ENCODE results near the gene NOC3L.
"Not testable (repeated sequence)": the region's sequence is repeated elsewhere in the genome, so short reads cannot be mapped to it uniquely, and the experiment has no call there.

NOC3L gene, protein sequence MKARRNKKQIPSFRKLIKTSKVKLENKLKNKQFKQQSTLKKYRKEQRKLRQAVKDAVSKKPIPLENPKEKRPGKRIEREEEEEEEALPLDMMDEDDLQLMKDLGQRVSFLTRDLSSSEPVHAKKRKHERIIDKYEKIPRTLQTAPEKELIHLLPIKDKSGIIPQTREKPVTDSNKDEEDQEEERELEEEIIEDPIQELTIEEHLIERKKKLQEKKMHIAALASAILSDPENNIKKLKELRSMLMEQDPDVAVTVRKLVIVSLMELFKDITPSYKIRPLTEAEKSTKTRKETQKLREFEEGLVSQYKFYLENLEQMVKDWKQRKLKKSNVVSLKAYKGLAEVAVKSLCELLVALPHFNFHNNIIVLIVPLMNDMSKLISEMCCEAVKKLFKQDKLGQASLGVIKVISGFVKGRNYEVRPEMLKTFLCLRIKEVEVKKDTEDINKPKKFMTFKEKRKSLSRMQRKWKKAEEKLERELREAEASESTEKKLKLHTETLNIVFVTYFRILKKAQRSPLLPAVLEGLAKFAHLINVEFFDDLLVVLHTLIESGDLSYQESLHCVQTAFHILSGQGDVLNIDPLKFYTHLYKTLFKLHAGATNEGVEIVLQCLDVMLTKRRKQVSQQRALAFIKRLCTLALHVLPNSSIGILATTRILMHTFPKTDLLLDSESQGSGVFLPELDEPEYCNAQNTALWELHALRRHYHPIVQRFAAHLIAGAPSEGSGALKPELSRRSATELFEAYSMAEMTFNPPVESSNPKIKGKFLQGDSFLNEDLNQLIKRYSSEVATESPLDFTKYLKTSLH

DNA sequence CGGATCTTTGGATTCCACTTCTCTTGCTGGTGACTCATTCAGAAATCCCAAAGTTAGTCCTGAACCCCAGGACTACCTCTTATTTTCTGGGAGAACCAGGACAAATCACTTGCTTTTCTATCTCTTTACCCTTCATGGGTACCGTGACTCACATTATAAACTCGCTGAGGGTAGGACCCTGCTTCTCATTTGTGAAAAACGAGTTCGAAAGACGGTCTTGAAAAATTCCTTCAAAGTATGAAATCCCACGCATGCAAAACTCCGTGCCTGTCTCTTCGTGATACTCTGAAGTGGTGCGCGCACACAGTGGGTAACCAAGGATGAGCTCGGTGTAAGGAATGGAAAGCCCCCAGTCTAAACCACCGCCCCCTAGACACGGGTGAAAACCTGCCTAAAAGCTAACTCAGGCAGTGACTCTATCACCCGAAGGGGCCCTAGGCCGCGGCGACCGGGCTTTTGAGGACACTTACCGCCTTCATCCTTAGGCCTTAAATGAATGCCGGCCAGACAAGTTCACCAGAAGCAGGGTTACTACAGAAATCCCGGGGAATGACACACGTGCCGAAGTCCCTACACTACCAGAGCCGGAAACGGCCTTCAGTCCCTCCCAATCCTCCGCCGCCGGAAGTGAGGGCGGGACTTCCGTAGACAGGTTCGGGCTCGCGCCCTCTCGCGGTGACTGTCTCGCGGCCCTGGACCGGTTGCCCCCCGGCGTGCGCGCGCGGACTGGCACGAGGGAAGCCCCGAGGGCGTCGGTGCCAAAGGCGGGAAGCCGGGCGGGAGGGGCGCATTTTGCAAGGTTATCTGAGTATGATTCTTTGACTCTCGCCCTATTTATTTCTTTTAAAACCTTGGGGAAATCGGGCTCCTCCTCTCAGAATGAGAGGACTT is at the start of gene NOC3L:
TSS of gene NOC3L (minus strand) at position 580 of the 891 bp plus-strand sequence. CDS start at position 479, 101 bp downstream.
- DNase-seq = peak; percentile 91

DNA sequence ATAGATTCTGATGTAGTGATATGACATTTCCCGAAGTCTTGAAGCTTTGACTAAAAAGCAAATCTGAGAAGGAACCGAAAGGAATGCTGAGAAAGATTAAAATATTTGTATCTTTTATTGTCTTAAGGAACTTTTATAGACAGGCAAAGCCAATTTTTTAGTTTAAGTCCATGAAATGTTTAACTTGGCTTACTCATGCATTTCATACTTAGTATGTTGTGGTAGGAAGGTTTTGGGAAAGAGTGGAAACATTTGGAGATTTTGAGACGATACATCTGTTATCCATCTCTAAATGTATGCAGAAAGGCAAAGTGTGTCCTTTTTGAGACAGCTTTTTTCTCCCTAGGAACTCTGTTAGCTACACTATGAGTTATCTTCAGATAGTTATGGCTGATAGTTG is 49.7 kb upstream of the NOC3L start:
- no peak for DNase-seq

DNA sequence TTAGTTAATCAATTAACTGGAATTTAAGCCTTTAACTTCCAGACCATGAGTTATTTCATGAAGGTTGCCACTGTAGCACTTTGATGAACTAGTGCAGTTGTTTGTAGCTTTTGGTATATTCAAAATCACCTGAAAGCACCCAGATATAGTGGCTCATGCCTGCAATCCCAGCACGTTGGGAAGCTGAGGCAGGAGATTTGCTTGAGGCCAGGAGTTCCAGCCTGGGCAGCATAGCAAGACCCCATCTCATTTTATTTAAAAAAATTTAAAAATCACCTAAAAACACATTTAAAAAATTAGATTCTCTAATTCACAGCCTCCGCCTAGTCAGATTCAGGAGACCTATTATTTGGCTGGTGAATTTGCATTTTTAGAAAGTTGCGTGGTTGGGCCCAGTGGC is 48.6 kb upstream of the NOC3L start:
- DNase-seq = no peak

DNA sequence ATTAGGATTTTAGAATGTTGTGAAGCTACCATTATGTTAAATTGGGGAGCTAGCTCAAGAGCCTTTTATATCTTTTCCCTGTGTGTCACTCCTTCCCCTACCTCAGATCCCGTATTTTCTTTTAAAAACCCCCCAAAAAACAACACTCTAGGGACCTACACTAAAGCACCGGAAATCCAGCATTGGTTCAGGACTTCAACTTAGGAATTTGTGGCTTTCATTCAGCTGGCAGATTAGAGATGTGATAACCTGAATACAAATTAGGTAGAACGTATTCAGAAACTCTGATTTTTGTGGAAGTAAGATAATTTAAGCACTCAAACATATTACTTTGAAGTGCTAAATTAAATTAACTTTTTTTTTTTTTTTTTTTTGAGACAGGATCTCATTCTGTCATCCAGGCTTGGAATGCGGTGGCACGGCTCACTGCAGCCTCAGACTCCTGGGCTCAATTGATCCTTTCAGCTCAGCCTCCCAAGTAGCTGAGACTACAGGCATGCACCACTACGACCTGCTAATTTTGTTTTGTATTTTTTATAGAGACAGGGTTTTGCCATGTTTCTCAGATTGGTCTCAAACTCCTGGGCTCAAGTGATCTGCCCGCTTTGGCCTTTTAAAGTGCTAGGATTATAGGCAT is 46.4 kb upstream of the NOC3L start:
- DNase-seq = no peak

GRCh38 chr10:94407668-94408067 is 44.9 kb upstream of the NOC3L start:
- DNase-seq = no peak

- no peak for DNase-seq
These were observed 42.7 kb upstream of the NOC3L start for GRCh38 chr10:94405406-94405805.

DNA sequence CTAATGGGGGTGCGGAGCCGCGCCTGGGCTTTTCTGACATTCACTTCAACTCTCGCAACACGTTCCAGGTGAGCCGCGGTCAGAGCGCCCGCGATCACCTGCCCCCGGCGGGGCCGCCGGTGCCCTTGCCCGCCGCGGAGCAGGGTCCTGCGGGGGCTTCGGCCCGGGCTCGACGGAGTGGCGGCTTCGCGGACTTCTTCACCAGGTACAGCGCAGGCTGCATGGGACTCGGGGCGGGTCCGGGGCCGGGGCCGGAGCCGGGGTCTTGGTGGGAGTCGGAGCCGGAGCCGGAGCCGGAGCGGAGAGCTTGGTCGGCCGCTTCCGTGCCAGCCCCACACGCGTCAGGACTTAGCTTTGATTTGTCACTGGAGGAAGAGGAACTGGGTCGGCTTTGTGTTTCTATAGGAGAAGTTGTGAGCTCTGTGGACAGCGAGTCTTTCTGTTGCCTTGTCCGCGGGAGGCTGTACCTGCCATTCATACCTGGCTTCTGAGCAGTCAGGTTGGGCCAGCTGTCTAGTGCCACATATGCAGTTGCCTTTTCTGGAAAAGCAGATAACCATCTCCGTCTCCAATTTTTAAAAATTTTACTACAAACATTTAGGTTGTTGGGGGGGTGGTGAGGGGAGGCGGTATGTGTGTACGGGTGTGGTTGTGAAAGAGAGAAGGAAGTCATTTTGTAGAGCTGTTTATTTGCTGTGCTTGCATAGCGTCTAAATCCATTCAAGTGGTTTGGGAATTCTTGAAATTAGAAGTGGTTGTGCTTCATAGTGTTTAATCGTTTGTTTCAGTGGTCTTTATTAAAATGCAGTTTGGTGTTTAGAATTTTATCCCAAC is 40.9 kb upstream of the NOC3L start:
- peak; percentile 60 for DNase-seq

DNA sequence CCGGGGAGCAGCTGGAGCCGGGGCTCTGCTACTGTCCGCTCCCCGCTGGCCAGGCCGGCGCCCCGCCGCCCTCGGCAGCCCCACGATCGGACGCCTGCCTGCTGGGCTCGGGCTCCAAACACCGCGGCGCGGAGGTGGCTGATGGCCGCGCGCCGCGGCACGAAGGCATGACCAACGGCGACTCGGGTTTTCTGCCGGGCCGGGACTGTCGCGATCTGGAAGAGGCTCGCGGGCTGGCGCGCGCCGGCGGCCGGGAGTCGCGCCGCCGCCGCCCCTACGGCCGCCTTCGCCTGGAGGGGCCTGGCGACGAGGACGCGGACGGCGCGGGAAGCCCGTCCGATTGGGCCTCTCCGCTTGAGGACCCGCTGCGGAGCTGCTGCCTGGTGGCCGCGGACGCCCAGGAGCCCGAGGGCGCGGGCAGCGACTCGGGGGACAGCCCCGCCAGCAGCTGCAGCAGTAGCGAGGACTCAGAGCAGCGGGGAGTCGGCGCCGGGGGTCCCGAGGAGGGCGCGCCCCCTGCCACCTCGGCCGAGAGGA is 40.2 kb upstream of the NOC3L start:
- no peak for DNase-seq

GRCh38 chr10:94402204-94402842 is 39.6 kb upstream of the NOC3L start, which contains the start of gene TBC1D12:
TBC1D12 (plus strand) TSS chr10:94402541; CDS start chr10:94402614, 73 bp downstream.
- DNase-seq = peak; percentile 74

GRCh38 chr10:94398762-94399161 is 36.0 kb upstream of the NOC3L start:
- DNase-seq = no peak

- DNase-seq = no peak
These were observed 35.0 kb upstream of the NOC3L start for GRCh38 chr10:94397549-94398370.

- not testable (repeated sequence) for DNase-seq
These were observed 29.4 kb upstream of the NOC3L start for GRCh38 chr10:94392117-94392516.

- DNase-seq = not testable (repeated sequence)
These were observed 23.0 kb upstream of the NOC3L start for GRCh38 chr10:94385733-94386132.

- no peak for DNase-seq
These were observed 20.8 kb upstream of the NOC3L start for GRCh38 chr10:94383530-94383929.

DNA sequence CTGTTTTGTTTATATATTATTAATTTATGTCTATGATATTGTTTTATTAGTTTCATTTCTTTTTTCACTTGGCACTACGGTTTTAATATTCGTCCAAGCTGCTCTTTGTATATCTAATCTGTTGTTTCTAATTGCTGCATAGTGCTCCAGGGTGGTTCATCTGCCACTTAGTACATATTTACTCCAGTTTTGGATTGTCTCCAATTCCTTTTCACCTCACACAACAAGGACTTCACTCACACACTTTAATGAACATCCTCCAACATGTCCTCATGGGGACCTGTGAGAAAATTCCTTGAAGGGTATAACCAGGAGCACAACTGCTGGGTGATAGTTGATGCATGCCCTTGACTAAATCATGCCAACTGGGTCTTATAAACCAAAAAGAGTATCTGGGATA is 14.1 kb upstream of the NOC3L start:
- no peak for DNase-seq

GRCh38 chr10:94375374-94375773 is 12.6 kb upstream of the NOC3L start:
- no peak for DNase-seq

DNA sequence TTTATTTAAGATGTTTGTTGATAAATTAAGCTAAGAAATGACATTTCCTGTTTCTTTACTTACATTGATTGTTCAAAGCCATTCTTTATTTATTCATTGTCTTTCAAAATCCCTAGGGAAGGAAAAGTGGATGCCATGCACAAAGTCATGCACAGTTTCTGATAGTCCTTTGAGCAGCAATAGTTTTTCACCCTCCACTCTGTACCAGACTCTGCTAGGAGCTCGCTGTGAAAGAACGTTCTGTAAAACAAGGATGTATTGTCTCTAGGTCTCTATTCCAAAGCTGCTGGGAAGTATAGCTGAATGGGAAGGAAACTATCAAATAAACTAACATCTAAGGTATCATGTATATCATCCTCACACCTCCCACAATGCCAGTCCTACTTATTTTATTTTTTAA is 7.8 kb upstream of the NOC3L start:
- no peak for DNase-seq

GRCh38 chr10:94366382-94366781 is 3.6 kb upstream of the NOC3L start:
- no peak for DNase-seq

GRCh38 chr10:94364482-94364881 is 1.7 kb upstream of the NOC3L start:
- no peak for DNase-seq

- DNase-seq = no peak
These were observed 469 bp upstream of the NOC3L start for GRCh38 chr10:94363251-94363565.
